GM19395 (cell line): Measurements from ENCODE around the gene PLCL2.
"Not testable (repeated sequence)": the region's sequence is repeated elsewhere in the genome, so short reads cannot be mapped to it uniquely, and the experiment has no call there.

Experiments used
- ATAC-seq: cut with Tn5 transposase; IDR thresholded peaks from one replicate; pipeline ENCODE4 v1.9.1; 2021; ENCODE audit warnings: mild to moderate bottlenecking, moderate library complexity; ENCODE audit not compliant: unreplicated experiment

The PLCL2 gene

DNA sequence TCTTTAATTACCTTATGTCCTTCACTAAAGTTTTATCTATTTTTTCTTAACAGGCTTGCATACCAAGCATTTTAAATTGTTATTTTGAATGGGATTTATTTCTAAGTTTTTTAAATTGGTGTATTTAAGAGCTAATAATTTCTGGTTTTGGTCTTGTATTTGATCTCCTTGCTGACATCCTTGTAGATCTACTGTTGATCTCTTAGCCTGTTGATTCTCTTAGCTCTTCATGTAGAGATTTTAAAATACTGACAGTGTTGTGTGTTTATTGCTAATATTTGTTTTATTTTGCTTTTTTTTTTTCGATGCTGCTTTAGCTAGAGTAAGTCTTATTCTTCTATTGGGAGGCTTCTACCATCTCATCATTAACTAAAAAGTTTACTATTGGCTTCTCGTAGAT is 65.5 kb downstream of the PLCL2 start:
- ATAC-seq, result no peak

DNA sequence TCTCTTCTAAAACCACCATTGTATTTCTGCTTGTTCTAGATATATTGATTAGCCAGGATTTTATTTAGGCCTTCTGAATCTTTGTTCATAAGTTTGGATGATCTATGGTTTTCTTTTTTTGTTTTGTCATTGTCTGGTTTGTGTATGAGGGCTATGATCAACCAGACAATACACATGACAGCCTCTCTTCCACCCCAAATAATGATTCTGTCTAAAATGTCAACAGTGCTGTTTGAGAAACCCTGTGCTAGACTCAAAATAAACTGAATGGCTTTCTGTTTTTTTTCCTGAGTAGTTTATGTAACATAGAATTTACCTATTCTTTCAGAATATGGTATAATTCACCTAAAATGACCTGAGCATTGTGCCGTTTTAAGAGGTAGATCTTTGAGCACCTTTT is 66.1 kb downstream of the PLCL2 start:
- no peak for ATAC-seq

DNA sequence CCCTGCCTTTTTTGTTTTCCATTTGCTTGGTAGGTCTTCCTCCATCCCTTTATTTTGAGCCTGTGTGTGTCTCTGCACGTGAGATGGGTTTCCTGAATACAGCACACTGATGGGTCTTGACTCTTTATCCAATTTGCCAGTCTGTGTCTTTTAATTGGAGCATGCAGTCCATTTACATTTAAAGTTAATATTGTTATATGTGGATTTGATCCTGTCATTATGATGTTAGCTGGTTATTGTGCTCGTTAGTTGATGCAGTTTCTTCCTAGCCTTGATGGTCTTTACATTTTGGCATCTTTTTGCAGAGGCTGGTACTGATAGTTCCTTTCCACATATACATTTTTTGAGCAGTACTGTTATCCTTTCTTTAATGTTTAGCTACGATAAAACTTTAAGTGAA is 73.1 kb downstream of the PLCL2 start:
- not testable (repeated sequence) for ATAC-seq

DNA sequence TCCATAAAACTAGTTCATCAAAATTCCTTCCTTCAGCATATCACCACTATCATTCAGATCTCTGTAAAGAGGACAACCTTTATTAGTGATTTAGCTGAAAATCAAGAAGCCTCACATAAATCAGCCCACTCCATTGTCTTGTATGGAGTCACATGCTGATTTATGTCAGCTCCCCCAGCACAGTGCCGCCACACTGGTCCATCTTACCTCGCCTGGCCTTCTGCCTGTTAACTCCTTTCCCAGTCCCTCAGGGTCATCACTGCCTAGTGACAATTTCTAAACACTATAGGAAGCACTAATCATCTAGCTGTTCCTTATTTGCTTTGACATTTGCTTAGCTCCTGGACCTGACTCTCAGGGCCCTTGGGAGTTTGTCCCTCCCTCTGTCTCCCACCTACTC is 75.4 kb downstream of the PLCL2 start:
- ATAC-seq, result no peak

DNA sequence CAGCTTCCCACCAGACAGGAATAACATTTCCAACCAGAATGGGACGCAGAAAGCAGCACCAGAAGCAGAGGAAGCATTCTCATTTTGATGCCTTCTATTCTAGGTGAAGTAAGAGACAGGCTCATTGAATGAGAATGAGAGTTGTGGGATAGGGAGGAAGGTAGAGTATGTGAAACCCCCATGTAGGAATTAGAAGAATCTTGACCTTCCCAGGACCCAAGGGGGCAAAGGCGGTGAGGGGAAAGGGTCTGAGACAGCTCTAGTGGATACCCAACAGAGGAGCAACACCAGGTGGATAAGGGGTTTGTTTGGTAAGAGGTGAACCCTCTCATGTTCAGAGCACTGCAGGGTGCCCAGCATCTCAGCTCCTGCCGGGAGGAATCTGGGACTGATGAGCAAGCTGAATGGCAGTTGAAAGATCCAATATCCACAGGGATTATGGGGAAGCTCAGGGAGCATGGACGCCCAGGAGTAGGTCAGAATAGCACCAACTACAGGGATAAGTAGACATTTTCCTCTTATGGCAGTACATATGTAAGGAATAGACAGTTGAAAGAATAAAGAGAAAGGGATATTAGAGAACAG is 77.0 kb downstream of the PLCL2 start:
- ATAC-seq, result no peak

- no peak for ATAC-seq
These were observed 90.3 kb downstream of the PLCL2 start for GRCh38 chr3:16975083-16975482.

- no peak for ATAC-seq
These were observed 93.6 kb downstream of the PLCL2 start for GRCh38 chr3:16978234-16978920.

DNA sequence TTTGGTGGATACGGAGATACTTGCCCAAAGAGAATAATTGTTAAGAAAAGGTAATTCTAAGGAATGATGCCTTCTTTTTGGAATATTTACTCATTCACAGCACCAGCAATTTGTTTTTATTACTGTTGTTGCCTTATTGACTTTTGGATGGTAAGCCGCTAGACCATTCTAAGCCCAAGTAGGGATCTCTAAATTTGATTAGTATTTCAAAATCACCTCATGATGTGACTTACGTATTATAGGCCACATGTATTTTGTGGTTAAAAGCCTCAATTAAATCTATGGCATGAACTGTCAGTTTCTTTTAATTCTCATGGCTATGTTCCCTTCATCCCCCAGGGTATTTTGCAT is 94.1 kb downstream of the PLCL2 start:
- no peak for ATAC-seq

- not testable (repeated sequence) for ATAC-seq
These were observed 95.2 kb downstream of the PLCL2 start for GRCh38 chr3:16979769-16980515.

- ATAC-seq, result not testable (repeated sequence)
These were observed 95.8 kb downstream of the PLCL2 start for GRCh38 chr3:16980526-16980925.

DNA sequence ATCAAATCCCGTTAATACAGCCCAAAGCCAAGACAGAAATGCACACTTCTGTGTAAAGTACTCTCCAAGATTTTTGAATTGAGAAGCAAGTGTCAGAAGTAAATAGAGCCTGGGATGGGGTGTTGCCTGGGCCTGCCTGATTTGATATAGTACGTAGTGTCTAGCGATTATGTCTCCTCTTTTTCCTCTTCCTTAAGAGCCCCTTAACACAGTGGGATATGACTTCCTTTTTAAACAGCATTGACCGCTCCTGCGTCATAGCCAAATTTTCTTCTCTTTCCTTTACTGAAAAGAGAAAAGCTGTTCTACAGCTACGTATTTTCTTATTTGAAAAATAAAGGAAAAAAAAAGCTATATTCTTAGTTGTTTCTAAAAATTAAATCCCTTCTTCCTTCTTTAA is 97.7 kb downstream of the PLCL2 start:
- ATAC-seq, result no peak

DNA sequence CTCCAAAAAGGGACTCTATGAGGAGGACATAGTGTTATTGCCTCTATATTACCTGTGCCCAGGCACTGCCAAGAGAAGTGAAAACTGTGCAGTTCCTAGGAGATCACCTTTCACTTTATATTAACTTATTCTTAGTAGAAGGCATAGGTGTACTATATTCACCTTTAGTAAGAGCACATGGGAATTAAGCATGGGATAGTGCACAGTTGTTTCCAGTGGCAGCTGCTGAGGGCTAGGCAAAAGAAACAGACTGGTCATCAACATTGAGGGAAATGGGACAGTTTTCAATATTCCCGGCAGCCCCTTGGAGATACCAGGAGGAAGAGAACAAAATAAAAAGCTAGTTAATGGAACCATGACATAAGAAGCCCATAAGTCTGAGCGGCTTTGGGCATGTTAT is 100.9 kb downstream of the PLCL2 start:
- ATAC-seq, result no peak

GRCh38 chr3:16987141-16987540 is 102.4 kb downstream of the PLCL2 start:
- ATAC-seq, result no peak

DNA sequence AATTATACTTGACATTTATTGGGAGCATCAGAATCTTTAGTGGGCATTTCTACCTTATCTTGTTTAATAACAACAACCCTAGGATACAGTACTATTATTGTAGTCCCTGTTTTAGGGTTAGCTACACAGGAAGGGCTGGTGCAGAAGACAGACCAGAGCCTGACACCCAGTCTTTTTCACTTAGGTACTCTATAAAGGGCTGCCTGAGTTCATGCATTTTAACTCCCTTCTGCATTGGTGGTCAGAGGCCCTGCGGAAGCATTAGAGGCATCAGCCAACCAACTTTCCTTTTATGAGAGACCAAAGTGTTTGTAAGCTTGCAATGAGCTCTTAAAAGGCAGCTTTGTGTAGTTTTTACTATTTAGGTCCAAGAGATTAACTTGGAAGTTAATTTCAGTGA is 105.4 kb downstream of the PLCL2 start:
- no peak for ATAC-seq

GRCh38 chr3:16992198-16992597 is 107.4 kb downstream of the PLCL2 start:
- ATAC-seq, result no peak

GRCh38 chr3:16993227-16993626 is 108.5 kb downstream of the PLCL2 start:
- no peak for ATAC-seq

GRCh38 chr3:16994854-16995525 is 110.2 kb downstream of the PLCL2 start:
- ATAC-seq, result no peak

- ATAC-seq, result no peak
These were observed 110.8 kb downstream of the PLCL2 start for GRCh38 chr3:16995601-16996000.

DNA sequence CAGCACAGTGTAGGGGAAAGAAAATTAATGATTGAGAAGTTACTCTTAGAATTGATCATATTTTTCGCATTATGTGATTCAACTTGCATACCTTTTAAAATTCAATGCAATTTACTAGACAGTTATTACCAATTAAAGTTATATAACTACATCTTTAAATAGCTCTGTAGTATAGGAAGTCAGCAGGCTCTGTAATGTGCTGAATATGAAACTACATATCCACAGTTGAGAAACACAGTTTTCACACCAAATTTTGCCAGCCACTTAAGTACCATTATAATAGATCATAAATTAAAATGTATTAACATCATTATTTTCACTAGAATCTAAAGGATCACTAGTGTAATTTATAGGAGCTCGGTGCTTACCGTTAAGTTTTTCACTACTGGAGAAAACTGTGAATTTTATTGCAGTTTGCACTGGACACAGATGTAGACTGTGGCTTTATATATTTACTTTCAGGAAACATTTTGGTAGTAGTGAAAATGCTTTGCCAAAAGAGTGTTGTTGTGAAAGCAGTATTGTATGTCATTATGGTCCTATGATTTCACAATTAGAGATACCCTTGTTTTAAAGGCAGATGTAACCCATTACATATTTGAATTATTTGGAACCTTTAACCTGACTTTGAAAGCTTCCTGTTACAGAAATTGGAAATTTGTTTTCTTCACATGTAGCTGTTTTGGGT is 113.6 kb downstream of the PLCL2 start:
- no peak for ATAC-seq

DNA sequence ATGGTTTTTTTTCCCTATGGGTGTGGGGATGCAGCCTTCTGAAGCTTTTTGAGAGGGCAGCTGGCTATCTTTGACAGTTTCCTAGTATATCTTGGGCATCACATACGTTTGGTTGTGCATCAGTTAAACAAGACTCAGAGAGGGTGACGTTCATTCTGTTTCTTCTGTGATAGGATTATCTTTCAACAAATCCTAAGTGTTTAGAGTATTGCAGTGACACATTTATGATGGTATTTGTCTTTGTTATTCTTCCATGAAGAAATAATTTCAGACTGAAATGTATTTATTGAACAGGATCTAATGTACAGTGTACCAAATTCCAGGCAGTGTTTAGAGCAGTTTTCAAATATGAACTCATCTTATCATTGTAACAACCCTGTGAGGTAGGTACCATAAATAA is 114.4 kb downstream of the PLCL2 start:
- no peak for ATAC-seq

DNA sequence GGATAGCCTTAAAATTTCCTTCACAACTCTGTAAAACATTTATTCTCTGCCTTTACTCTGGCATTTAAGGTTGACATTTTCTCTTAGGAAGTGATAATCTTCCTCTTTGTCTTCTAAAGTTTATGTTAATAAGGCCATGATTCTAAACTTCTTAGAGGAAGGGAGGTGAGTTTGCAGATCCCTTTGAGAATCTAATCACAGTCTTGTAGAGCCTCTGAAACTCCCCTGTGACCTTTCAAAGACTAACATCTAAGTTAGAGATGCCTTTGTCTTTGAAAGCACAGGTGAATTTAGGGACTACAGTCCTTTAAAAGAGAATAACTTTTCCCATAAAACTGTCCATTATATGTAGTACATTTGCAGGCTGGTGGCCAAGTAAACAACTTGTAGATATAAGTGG is 115.1 kb downstream of the PLCL2 start:
- ATAC-seq, result no peak
